GM10248 (cell line): ENCODE data around the gene BCAS4.

Experiments used
- CTCF ChIA-PET: fragments of 300-600 bp; sonication (Branson Sonifier 250); formaldehyde crosslinking; extraction: SDS; loops from one replicate; lab custom pipeline; 2021; ENCODE audit warnings: antibody characterized with exemption; lab: Yijun Ruan, JAX
- POLR2A ChIA-PET: fragments of 350-650 bp; sonication (Branson Sonifier 250); formaldehyde crosslinking; extraction: SDS; loops from one replicate; lab custom pipeline; 2020; ENCODE audit warnings: antibody characterized with exemption; lab: Yijun Ruan, JAX
- DNase-seq: peaks from one replicate; pipeline ENCODE4 v3.0.0; 2012; ENCODE audit errors: extremely low spot score
- TF ChIP-seq, protein P1 (sequence below): IDR thresholded peaks from 2 replicates; pipeline ENCODE4 v1.5.1; 2012; ENCODE audit warnings: mild to moderate bottlenecking, low read depth; ENCODE audit errors: extremely low read depth, missing control alignments, control extremely low read depth

BCAS4 gene

DNA sequence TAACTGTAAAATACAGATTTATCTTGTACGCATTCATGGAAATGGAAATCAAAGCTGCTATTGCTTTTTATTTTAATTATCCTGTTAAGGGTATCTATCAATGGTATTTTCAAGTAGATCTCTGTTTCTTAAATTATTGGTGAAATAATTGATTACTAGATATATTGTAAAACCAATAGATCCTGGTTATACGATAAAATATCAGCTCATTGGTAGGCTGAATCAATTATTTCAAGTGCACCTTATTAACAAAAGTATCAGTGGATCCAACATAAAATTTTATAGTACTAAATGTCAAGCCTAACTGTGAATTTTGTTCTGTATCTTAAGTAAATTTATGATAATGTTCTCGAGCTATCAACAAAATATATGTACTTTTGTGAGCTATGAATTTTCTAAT is 41.7 kb upstream of the BCAS4 start:
- ChIA-PET CTCF (interaction anchor here (1.0 to 2.0 kb wide), 5 partner anchors 9 to 41 kb away, joined by 3 to 5 read pairs (median 3); partner anchors contain the start of gene BCAS4), POLR2A (no interaction called here)

DNA sequence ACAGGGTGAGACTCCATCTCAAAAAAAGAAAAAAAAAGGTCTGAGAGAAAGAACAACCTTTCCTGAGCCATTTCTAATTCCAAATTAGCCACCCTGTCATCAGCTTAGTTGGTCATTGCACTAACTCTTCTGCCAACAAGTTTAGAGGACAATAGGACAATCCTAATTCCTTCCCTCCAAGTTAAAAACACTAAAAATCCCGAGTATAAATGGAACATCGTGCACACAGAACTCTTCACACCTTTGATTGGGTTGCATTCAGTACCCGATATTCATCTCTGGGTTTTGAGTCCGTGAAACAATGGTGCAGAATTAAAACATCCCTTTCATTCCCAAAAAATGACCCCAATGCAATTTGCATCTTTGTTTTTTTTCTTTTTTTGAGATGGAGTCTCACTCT is 40.4 kb upstream of the BCAS4 start:
- ChIA-PET POLR2A (no interaction called here), CTCF (interaction anchor here (1.2 to 1.4 kb wide), 3 partner anchors 17 to 22 kb away, joined by 3 read pairs; no protein-coding TSS in a partner anchor)
- DNase-seq: no peak
- TF ChIP-seq, protein P1, sequence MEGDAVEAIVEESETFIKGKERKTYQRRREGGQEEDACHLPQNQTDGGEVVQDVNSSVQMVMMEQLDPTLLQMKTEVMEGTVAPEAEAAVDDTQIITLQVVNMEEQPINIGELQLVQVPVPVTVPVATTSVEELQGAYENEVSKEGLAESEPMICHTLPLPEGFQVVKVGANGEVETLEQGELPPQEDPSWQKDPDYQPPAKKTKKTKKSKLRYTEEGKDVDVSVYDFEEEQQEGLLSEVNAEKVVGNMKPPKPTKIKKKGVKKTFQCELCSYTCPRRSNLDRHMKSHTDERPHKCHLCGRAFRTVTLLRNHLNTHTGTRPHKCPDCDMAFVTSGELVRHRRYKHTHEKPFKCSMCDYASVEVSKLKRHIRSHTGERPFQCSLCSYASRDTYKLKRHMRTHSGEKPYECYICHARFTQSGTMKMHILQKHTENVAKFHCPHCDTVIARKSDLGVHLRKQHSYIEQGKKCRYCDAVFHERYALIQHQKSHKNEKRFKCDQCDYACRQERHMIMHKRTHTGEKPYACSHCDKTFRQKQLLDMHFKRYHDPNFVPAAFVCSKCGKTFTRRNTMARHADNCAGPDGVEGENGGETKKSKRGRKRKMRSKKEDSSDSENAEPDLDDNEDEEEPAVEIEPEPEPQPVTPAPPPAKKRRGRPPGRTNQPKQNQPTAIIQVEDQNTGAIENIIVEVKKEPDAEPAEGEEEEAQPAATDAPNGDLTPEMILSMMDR: no peak

More for the DNA sequence above, 41.7 kb upstream of the BCAS4 start:
- DNase-seq: no peak
- TF ChIP-seq, protein P1: no peak

DNA sequence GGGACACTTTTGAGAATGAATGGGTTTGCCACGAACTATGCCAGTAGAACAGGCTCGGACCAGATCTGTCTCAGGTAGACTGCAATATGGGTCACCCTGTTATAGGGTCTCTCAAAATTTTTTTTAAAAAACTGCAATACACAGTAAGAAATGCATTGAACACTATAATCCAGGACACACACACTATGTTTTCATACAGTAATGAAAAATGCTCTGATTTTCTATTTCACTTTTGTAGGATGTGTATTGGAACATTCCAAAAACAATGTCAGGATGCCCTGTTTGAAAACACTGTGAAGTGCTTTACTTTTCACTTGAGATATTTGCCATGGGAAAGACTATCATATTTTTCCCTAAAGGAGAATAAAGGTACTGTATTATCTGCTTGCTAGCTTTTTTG is 38.4 kb upstream of the BCAS4 start:
- DNase-seq: no peak
- CTCF ChIA-PET: interaction anchor here (0.9 kb wide), 1 partner anchor 34 kb away, joined by 3 read pairs; no protein-coding TSS in a partner anchor
- POLR2A ChIA-PET: no interaction called here
- TF ChIP-seq, protein P1: no peak

DNA sequence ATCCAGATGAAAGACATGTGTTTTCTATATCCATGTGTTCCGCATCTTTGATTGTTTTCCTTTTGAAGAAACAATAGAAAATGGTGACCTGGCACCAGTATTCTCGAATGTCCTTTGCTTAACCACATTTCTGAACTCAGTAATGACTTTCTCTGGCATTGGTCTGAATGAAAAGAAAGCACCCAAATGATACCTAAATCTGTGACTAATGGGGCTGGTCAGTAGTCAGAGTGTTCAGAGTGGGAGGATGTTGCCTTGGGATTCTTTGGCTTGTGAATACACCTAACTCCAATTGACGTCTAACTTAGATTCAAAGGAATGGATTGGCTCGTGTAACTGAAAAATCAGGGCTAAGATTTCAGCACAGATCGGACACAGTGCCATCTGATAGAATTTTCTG is 36.4 kb upstream of the BCAS4 start:
- TF ChIP-seq, protein P1: no peak
- POLR2A ChIA-PET: no interaction called here
- CTCF ChIA-PET: interaction anchor here (1.1 kb wide), 1 partner anchor 9 kb away, joined by 4 read pairs; no protein-coding TSS in a partner anchor
- DNase-seq: no peak

DNA sequence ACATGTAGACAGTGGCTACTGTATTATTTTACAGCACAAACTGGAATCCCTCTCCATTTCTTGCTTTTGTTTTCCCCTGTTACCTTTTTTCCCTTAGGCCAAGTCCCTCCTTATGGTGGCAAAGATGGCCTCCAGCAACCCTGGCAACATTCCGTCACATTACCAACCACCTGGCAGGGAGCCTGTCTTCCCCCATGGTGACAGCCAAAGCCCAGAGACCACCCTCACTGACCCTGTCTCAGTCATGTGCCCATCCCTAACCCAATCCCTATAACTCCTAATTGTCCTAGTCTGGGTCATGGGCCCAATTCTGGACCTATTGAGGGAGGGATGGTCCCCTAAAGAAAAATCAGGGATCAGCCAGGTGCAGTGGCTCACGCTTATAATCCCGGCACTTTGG is 35.9 kb upstream of the BCAS4 start:
- CTCF ChIA-PET: interaction anchor here (1.0 kb wide), 1 partner anchor 10 kb away, joined by 5 read pairs; no protein-coding TSS in a partner anchor
- DNase-seq: no peak
- TF ChIP-seq, protein P1: no peak
- POLR2A ChIA-PET: no interaction called here

DNA sequence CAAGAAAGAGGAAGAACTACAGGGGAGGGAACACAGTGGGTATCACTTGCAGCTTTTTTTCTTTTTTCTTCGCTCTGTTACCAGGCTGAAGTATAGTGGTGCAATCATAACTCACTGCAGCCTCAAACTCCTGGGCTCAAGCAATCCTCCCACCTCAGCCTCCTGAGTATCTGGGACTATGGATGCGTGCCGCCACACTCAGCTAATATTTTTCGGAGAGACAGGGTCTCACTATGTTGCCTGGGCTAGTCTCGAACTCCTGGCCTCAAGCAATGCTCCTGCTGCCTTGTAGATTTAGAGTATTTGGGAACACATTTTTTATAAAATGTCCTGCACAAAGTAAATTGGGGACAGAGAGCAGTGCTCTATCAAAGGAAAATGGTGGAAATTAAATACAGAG is 35.2 kb upstream of the BCAS4 start:
- TF ChIP-seq, protein P1: no peak
- DNase-seq: no peak
- CTCF ChIA-PET: interaction anchor here (1.0 kb wide), 1 partner anchor 10 kb away, joined by 5 read pairs; no protein-coding TSS in a partner anchor
- POLR2A ChIA-PET: no interaction called here

DNA sequence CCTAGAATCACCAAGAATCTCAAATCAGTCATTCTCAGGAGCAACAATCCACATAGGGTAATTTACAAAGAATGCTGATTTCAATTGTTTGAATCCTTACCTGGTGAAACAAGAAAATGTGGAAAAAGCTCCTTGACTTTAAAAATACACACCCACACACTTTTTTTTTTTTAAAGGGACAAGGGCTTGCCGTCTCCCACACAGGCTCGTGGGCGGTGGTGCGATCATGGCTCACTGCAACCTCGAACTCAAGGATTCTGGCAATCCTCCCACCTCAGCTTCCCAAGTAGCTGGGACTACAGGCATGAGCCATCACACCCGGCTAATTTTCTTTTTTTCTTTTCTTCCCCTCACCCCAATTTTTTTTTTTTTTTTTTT is 32.8 kb upstream of the BCAS4 start:
- DNase-seq: no peak
- TF ChIP-seq, protein P1: no peak
- ChIA-PET POLR2A (no interaction called here), CTCF (interaction anchor here (2.3 kb wide), 1 partner anchor 13 kb away, joined by 14 read pairs; no protein-coding TSS in a partner anchor)
